Left lung (tissue), 10 donors: ENCODE results near the gene AP3S2. TPM values are rescaled to one million over a fixed set of nuclear protein-coding genes. Genes with fewer than 3 reads are reported as not detected.
A peak's percentile ranks its signal among the peaks of the same experiment; 100 is the strongest.

Experiments
- ATAC-seq: fragments of 200-7000 bp; cut with Tn5 transposase; one replicate; pipeline ENCODE4 v1.9.1; 2020; ENCODE audit warnings: moderate library complexity
- DNase-seq, 4 donors: peaks; one replicate each; pipeline ENCODE4 v3.0.0-alpha.2; 2013 to 2020
- H3K27ac ChIP-seq, 2 donors: fragments of 200-600 bp; sonication (generic) in 1 of 2; one replicate each; pipeline versions ENCODE4 v1.5.0 to v1.8.0; 2020 to 2021
- H3K27me3 ChIP-seq, 2 donors: fragments of 200-600 bp; sonication (generic) in 1 of 2; one replicate each; pipeline versions ENCODE4 v1.5.0 to v1.8.0; 2020 to 2021
- H3K36me3 ChIP-seq, 2 donors: fragments of 200-600 bp; sonication (generic) in 1 of 2; one replicate each; pipeline versions ENCODE4 v1.5.0 to v1.8.0; 2020 to 2021
- H3K4me1 ChIP-seq, 2 donors: fragments of 200-600 bp; one replicate each; pipeline ENCODE4 v1.8.0; 2021
- H3K4me3 ChIP-seq, 2 donors: fragments of 200-600 bp; sonication (generic) in 1 of 2; one replicate each; pipeline versions ENCODE4 v1.5.0 to v1.8.0; 2020 to 2021; ENCODE audit warnings: mild to moderate bottlenecking in 1 of 2
- H3K9me3 ChIP-seq, 2 donors: fragments of 200-600 bp; sonication (generic) in 1 of 2; one replicate each; pipeline versions ENCODE4 v1.5.0 to v1.8.0; 2020 to 2021
- intact Hi-C, 2 donors: fragments of 100-400 bp; cut with DNase I; formaldehyde crosslinking; loops; one replicate each; pipeline versions ENCODE4 v1.11.2 to v1.14.2; 2022
- polyA plus RNA-seq, 6 donors: library from polyadenylated mRNA; unstranded; fragments of 120-200 nt; gene quantifications; one replicate each; pipeline ENCODE4 v1.2.1, GENCODE V29; 2013; ENCODE audit not compliant: insufficient read length in 6 of 6
- total RNA-seq, 2 donors: library from RNA; stranded (reverse); fragmentation: NEBNext Ultra II Directional; extraction: Animal tissue kit (Norgen Biotek cat#: 25700); gene quantifications; one replicate each; pipeline ENCODE4 v1.2.1, GENCODE V29; 2021
- TF ChIP-seq, protein P1 (sequence below), 2 donors: fragments of 200-600 bp; sonication (generic) in 1 of 2; IDR thresholded peaks; one replicate each; pipeline versions ENCODE4 v1.5.0 to v1.8.0; 2021; ENCODE audit warnings: antibody characterized with exemption in 2 of 2
- donor health status: DM: no; HTN: yes; CAD: no.
- donor health status: DM: no; HTN: no; CAD: no.

The AP3S2 gene
- total and polyA plus RNA-seq, 8 donors: 27.1 to 39.5 (median 33.7) TPM

DNA sequence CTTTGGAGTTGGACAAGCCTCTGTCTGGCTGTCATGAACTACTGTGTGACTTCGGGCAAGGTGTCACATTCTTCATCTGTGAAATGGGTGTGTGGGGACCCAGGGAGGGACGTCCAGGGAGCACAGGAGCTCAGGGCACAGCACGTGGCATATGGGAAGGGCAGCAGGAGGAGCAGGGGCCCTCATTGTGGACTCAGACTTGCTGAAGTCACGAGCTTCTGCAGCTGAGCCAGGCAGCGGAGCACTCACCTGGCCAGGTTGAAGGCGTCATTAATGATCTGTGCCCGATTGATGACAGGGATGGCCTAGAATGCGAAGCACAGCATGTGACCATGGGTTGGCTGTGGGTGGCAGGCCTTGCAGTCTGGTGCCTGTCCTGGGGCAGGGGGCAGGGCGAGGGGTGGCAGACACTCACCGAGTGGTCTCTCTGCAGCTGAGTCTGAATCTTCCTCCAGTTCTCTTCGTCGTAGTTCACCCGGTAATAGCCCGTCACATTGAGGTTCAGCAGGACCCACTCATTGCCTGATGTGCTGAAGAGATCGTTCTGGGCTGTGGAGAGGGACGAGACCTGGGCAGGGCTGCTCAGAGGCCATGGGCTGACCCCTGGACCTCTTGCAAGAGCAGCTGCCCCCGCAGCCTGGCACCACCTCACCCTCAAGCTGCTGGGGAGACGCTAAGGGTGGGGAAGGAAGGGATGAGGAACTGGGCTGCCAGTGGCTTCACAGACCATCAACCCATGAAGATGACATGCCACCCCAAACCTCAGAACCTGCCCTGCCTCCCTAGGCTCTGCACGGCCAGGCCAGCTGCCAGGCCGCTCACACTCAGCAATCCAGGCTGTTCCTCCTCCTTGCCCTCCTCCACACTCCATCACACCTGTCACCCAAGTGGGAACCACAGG, 94.5 kb downstream of the AP3S2 start:
- Histone ChIP-seq H3K27ac (no peak overlapping the region), H3K4me1 (peaks cover 0 to 3% of the 10 kb centered on the region in 2 donors), H3K36me3 (peaks cover 0 to 96% of the 10 kb centered on the region in 2 donors), H3K4me3 (no peak overlapping the region), H3K27me3 (no peaks in the 10 kb centered on the region), H3K9me3 (no peaks in the 10 kb centered on the region)
- TF ChIP-seq, protein P1, sequence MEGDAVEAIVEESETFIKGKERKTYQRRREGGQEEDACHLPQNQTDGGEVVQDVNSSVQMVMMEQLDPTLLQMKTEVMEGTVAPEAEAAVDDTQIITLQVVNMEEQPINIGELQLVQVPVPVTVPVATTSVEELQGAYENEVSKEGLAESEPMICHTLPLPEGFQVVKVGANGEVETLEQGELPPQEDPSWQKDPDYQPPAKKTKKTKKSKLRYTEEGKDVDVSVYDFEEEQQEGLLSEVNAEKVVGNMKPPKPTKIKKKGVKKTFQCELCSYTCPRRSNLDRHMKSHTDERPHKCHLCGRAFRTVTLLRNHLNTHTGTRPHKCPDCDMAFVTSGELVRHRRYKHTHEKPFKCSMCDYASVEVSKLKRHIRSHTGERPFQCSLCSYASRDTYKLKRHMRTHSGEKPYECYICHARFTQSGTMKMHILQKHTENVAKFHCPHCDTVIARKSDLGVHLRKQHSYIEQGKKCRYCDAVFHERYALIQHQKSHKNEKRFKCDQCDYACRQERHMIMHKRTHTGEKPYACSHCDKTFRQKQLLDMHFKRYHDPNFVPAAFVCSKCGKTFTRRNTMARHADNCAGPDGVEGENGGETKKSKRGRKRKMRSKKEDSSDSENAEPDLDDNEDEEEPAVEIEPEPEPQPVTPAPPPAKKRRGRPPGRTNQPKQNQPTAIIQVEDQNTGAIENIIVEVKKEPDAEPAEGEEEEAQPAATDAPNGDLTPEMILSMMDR (IDR thresholded peaks at IDR 0.05): no peak
- ATAC-seq (no peak), DNase-seq (peak in 1 of 4 donors; percentile 53)
- intact Hi-C loops: no loop called here

DNA sequence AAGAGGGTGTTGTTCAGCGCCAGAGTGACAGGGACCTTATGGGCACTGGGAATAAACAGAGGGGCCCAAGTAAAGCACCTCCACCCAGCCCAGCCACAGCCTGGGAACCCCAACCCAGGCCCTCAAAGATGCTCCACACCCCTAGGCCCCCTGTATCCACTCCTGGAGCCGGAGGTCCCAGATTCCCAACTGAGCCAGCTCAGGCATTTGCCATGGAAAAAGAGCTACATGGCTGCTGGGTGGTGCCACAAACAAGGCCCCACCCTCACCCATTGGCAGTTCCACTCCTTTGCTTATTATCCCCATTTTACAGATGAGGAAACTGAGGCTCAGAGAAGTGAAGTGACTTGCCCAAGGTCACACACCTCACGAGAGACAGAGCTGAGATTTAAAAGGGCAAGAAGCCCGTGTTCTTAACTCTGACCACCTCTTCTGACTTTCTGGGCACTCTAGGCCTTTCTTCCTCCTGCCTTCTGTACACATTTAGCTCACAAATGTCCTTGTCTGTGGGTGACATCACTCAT, 96.1 kb downstream of the AP3S2 start:
- no peaks in the 10 kb centered on the region for H3K9me3 ChIP-seq
- no peak overlapping the region for H3K4me3 ChIP-seq
- TF ChIP-seq, protein P1 (IDR thresholded peaks at IDR 0.05): no peak
- ATAC-seq: no peak
- no peak overlapping the region for H3K27ac ChIP-seq
- intact Hi-C loops: no loop called here
- peaks cover 0 to 3% of the 10 kb centered on the region in 2 donors for H3K4me1 ChIP-seq
- DNase-seq: peak in 1 of 4 donors; percentile 25
- no peaks in the 10 kb centered on the region for H3K27me3 ChIP-seq
- H3K36me3 ChIP-seq: peaks cover 0 to 94% of the 10 kb centered on the region in 2 donors

DNA sequence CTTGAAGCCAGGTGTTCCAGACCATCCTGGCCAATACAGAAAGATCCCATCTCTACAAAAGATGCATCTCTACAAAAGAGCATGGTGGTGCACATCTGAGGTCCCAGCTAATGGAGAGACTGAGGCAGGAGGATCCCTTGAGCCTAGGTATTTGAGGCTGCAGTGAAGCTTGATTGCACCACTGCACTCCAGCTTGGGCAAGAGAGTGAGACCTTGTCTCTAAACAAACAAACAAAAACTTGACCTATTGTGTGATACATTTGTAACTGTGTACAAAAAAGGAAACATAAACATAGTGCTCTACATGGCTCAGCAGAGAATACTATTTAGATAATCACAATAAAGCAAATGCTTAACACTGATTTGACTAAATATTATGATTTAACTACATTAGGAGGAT, 97.8 kb downstream of the AP3S2 start:
- Histone ChIP-seq H3K9me3 (no peaks in the 10 kb centered on the region), H3K36me3 (peaks cover 0 to 94% of the 10 kb centered on the region in 2 donors), H3K27ac (no peak overlapping the region), H3K27me3 (no peaks in the 10 kb centered on the region), H3K4me1 (peaks cover 0 to 3% of the 10 kb centered on the region in 2 donors), H3K4me3 (no peak overlapping the region)
- TF ChIP-seq, protein P1 (IDR thresholded peaks at IDR 0.05): no peak
- intact Hi-C loops: no loop called here
- ATAC-seq (no peak), DNase-seq (no peak)

DNA sequence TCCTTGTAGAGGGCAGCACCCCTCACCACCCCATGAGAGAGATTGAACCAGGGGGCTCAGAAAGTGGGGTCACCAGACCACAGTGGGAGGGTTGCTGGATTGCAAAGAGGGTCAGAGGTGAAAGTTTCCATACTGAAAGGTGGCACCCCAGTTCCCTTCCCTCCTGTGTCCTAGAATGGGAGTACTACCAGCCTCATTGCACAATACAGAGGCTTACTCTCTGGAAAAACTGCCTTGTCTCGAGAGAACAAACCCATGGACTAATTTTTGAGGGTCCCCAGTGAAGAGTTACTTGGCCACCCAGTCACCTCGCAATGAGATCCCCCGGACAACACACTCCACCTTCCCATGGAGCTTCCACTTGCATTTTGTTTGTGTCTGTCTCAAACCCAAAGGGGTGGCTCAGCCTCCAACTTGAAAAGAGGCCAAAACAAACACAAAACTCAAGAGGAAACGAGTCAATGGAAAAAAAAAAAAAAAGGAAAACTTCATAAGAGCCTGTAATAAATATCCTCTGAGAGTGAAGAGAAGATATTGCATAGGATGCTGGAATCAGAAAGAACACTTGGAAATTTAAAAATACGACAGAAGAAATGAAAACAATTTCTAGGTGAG, 99.1 kb downstream of the AP3S2 start:
- DNase-seq (peak in 3 of 4 donors; percentile 6 to 57 (median 18)), ATAC-seq (peak; percentile 59)
- Histone ChIP-seq H3K27me3 (no peaks in the 10 kb centered on the region), H3K4me3 (no peak overlapping the region), H3K4me1 (peaks cover 0 to 3% of the 10 kb centered on the region in 2 donors), H3K36me3 (peaks cover 0 to 94% of the 10 kb centered on the region in 2 donors), H3K9me3 (no peaks in the 10 kb centered on the region), H3K27ac (no peak overlapping the region)
- intact Hi-C loops: no loop called here
- TF ChIP-seq, protein P1 (IDR thresholded peaks at IDR 0.05): no peak
